Measurements from ENCODE around the gene POLD4.

- TF ChIP-seq CTCF (IDR thresholded peaks at IDR 0.05 in 4 of 5, conservative IDR thresholded peaks at IDR 0.05 in 1 of 5) (no peak), POLR2A (IDR thresholded peaks at IDR 0.05) (no peak)
Observed at GRCh38 chr11:67303835-67304411, 49.4 kb downstream of the POLD4 start.
